NCI-H2029 treated with DMSO at 0.1 percent for 48 hours (cell line): ENCODE measurements around the gene ICAM4.
A peak's percentile ranks its signal among the peaks of the same experiment; 100 is the strongest.
"Not testable (repeated sequence)": the region's sequence is repeated elsewhere in the genome, so short reads cannot be mapped to it uniquely, and the experiment has no call there.

Experiments used
- DNase-seq: peaks from one replicate; lab custom pipeline; 2025; lab: John Stamatoyannopoulos, UW

ICAM4 gene

GRCh38 chr19:10286803-10287737 is at the start of gene ICAM4:
Gene ICAM4, plus strand, starts transcription at chr19:10286955. Its CDS starts 58 bp downstream, at chr19:10287013.
- DNase-seq, result no peak

GRCh38 chr19:10237702-10238101 is 49.1 kb upstream of the ICAM4 start:
- no peak for DNase-seq

GRCh38 chr19:10238172-10238783 is 48.5 kb upstream of the ICAM4 start:
- peak; percentile 90 for DNase-seq

GRCh38 chr19:10241826-10242449 is 44.8 kb upstream of the ICAM4 start:
- DNase-seq, result not testable (repeated sequence)

- no peak for DNase-seq
Observed at GRCh38 chr19:10243606-10244005, 43.1 kb upstream of the ICAM4 start.

- DNase-seq, result no peak
Observed at GRCh38 chr19:10245189-10245939, 41.4 kb upstream of the ICAM4 start.

GRCh38 chr19:10246511-10246910 is 40.2 kb upstream of the ICAM4 start:
- DNase-seq, result no peak

GRCh38 chr19:10251792-10252694 is 34.7 kb upstream of the ICAM4 start, which contains the start of gene MRPL4:
Gene MRPL4, plus strand, starts transcription at chr19:10252214. Its CDS starts 40 bp downstream, at chr19:10252254.
- DNase-seq, result peak; percentile 98

GRCh38 chr19:10252707-10253106 is 34.0 kb upstream of the ICAM4 start:
- DNase-seq, result no peak

GRCh38 chr19:10254244-10254643 is 32.5 kb upstream of the ICAM4 start:
- DNase-seq, result no peak

GRCh38 chr19:10255358-10255757 is 31.4 kb upstream of the ICAM4 start:
- no peak for DNase-seq

GRCh38 chr19:10256551-10256950 is 30.2 kb upstream of the ICAM4 start:
- no peak for DNase-seq

- DNase-seq, result no peak
Observed at GRCh38 chr19:10256970-10257615, 29.7 kb upstream of the ICAM4 start.

GRCh38 chr19:10258080-10258710 is 28.6 kb upstream of the ICAM4 start:
- DNase-seq, result no peak

- DNase-seq, result peak; percentile 58
Observed at GRCh38 chr19:10259162-10259905, 27.4 kb upstream of the ICAM4 start.

- DNase-seq, result peak; percentile 75
Observed at GRCh38 chr19:10260141-10260584, 26.6 kb upstream of the ICAM4 start.

- DNase-seq, result no peak
Observed at GRCh38 chr19:10262771-10263170, 24.0 kb upstream of the ICAM4 start.

GRCh38 chr19:10266706-10267105 is 20.0 kb upstream of the ICAM4 start:
- no peak for DNase-seq

GRCh38 chr19:10268071-10268470 is 18.7 kb upstream of the ICAM4 start:
- no peak for DNase-seq
